ENCODE data around the gene AGBL1. TPM values are rescaled to one million over a fixed set of nuclear protein-coding genes. Genes with fewer than 3 reads are reported as not detected.

The AGBL1 gene
- total RNA-seq, 2 donors from 2014 or later, result not detected

DNA sequence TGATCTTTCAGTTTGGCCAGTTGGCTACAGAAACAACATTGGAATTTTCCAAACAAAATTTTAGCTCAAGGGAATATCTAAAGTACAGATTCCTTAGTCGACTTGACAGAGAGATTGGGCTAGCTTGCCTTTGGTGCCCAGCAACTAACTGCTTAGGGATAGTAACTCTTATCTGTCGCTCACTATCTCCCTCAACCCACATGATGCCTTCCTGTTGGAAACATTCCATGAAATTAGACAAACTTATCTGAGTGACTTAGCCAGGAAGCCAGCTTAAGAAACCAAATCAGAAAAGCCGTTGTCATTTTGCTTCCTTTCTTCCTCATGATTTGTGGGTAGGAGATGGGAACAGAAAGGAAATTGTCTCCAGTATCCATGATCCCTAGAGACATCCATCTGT is 791.2 kb downstream of the AGBL1 start:
- WGBS, 2 donors, result 43 to 56% methylated on average over 3 of the region's 3 CpGs
- no peaks in the 10 kb centered on the region for H3K36me3 ChIP-seq (replicated peaks in 1 of 2; ENCODE audit: insufficient read depth in 1 of 2, low read depth in 2 of 2)
- ATAC-seq (no peak), DNase-seq (no peak)
- H3K27ac ChIP-seq, result no peak overlapping the region
- TF ChIP-seq POLR2A (IDR thresholded peaks at IDR 0.05), result no peak
- TF ChIP-seq, protein P1, sequence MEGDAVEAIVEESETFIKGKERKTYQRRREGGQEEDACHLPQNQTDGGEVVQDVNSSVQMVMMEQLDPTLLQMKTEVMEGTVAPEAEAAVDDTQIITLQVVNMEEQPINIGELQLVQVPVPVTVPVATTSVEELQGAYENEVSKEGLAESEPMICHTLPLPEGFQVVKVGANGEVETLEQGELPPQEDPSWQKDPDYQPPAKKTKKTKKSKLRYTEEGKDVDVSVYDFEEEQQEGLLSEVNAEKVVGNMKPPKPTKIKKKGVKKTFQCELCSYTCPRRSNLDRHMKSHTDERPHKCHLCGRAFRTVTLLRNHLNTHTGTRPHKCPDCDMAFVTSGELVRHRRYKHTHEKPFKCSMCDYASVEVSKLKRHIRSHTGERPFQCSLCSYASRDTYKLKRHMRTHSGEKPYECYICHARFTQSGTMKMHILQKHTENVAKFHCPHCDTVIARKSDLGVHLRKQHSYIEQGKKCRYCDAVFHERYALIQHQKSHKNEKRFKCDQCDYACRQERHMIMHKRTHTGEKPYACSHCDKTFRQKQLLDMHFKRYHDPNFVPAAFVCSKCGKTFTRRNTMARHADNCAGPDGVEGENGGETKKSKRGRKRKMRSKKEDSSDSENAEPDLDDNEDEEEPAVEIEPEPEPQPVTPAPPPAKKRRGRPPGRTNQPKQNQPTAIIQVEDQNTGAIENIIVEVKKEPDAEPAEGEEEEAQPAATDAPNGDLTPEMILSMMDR (IDR thresholded peaks at IDR 0.05), result no peak
- no peak overlapping the region for H3K4me3 ChIP-seq
- H3K9me3 ChIP-seq, result no peaks in the 10 kb centered on the region
- no peaks in the 10 kb centered on the region for H3K27me3 ChIP-seq
- intact Hi-C loops (cut with DNase I), result no loop called here
- H3K4me1 ChIP-seq, result no peaks in the 10 kb centered on the region

DNA sequence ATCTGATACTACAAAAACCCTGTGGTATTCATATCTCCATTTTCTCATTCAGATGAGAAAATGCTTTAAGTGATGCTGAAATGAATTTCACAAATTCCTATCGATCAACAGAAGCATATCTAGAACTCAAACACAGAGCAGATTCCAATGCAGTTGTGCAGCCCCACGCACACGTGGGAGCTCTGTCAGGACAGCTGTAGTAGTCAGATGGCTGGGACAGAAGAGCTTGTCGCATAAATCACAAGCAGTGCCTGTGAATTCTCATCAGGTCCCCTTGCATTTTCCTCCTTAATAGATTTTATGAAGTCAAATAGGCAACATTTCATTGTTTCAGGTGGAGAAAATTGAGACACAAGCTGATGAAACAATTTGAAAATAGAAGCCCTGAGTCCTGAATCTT is 792.3 kb downstream of the AGBL1 start:
- Histone ChIP-seq H3K4me3 (no peak overlapping the region), H3K36me3 (replicated peaks in 1 of 2; ENCODE audit: insufficient read depth in 1 of 2, low read depth in 2 of 2) (no peaks in the 10 kb centered on the region), H3K9me3 (no peaks in the 10 kb centered on the region), H3K27ac (no peak overlapping the region), H3K4me1 (no peaks in the 10 kb centered on the region), H3K27me3 (no peaks in the 10 kb centered on the region)
- ATAC-seq (no peak), DNase-seq (no peak)
- 50 to 69% methylated on average over 4 of the region's 4 CpGs for WGBS, 2 donors
- TF ChIP-seq, protein P1 (IDR thresholded peaks at IDR 0.05), result no peak
- no peak for TF ChIP-seq POLR2A (IDR thresholded peaks at IDR 0.05)
- intact Hi-C loops (cut with DNase I), result no loop called here

DNA sequence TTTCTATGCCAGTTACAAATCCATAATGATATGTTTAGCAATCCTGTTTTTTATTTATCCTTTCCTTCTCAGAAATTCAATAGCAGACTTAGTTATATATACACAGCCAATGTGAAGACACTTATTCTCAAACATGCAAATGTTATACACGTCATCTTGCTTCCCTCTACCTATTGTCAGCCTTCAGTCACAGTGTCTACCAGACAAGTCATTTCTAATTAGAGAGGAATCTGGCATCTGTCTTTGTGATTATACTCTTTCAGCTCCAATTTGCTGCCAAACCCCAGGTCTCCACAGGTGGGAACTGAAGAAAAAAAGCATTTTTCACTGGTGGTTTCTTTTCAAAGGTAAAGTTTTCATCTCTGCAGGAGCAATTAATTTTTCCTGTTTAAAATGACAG is 793.1 kb downstream of the AGBL1 start:
- Histone ChIP-seq H3K36me3 (replicated peaks in 1 of 2; ENCODE audit: insufficient read depth in 1 of 2, low read depth in 2 of 2) (no peaks in the 10 kb centered on the region), H3K4me3 (no peak overlapping the region), H3K9me3 (no peaks in the 10 kb centered on the region), H3K27ac (no peak overlapping the region), H3K4me1 (no peaks in the 10 kb centered on the region), H3K27me3 (no peaks in the 10 kb centered on the region)
- no peak for DNase-seq
- no peak for ATAC-seq
- WGBS, 2 donors, result 68 to 69% methylated on average over 1 of the region's 1 CpG
- intact Hi-C loops (cut with DNase I), result no loop called here
- no peak for TF ChIP-seq POLR2A (IDR thresholded peaks at IDR 0.05)
- TF ChIP-seq, protein P1 (IDR thresholded peaks at IDR 0.05), result no peak

DNA sequence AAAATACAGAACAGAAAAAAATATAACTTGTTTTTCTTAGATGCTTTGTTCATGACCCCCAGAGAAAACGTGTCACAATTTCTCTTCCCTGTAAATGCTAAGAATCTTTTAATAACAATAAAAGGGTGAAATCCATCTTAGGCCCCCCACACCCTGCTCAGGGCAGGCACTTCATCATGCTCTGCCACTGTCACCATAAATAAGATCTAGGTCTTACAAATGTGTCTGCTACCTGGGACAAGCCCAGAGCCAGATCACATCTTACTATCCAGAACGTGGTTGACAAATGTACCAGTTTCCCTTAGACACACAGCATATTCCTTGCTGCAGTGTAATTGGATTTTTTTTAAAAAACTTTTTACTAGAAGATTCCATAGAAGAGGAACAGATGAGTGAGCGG is 795.4 kb downstream of the AGBL1 start:
- intact Hi-C loops (cut with DNase I), result no loop called here
- Histone ChIP-seq H3K27ac (no peak overlapping the region), H3K4me1 (no peaks in the 10 kb centered on the region), H3K27me3 (no peaks in the 10 kb centered on the region), H3K4me3 (no peak overlapping the region), H3K36me3 (replicated peaks in 1 of 2; ENCODE audit: insufficient read depth in 1 of 2, low read depth in 2 of 2) (no peaks in the 10 kb centered on the region), H3K9me3 (no peaks in the 10 kb centered on the region)
- WGBS, 2 donors, result 46 to 60% methylated on average over 3 of the region's 3 CpGs
- ATAC-seq (no peak), DNase-seq (no peak)
- TF ChIP-seq, protein P1 (IDR thresholded peaks at IDR 0.05), result no peak
- no peak for TF ChIP-seq POLR2A (IDR thresholded peaks at IDR 0.05)

DNA sequence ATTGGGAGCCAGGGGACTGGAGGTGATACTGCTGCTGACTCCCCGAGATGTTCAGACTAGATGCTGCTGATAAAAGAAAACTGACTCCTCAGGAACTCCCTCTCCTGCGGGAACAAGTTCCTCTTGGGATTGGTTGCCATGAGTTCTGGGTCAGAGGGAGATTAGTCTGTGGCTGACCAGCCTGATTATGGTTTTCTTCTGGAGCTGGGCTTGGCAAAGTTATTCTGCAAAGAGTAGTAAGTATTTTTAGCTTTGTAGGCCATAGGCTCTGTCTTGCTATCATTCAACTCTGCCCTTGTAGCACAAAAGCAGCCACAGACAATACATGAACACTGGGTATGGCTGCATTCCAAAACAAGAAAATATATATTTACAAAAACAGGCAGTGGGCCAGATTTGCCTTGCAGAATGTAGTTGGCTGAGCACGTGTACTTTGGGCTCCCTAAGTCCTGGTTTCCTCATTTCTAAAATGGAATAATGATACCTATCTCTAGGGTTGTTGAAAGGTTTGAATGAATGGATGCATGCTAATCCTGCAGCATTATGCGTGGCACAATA is 796.8 kb downstream of the AGBL1 start:
- no peak for ATAC-seq
- TF ChIP-seq, protein P1 (IDR thresholded peaks at IDR 0.05), result no peak
- TF ChIP-seq POLR2A (IDR thresholded peaks at IDR 0.05), result no peak
- DNase-seq, result no peak
- Histone ChIP-seq H3K4me1 (no peaks in the 10 kb centered on the region), H3K36me3 (replicated peaks in 1 of 2; ENCODE audit: insufficient read depth in 1 of 2, low read depth in 2 of 2) (no peaks in the 10 kb centered on the region), H3K4me3 (no peak overlapping the region), H3K27ac (no peak overlapping the region), H3K9me3 (no peaks in the 10 kb centered on the region), H3K27me3 (no peaks in the 10 kb centered on the region)
- WGBS, 2 donors, result 43 to 64% methylated on average over 4 of the region's 4 CpGs
- intact Hi-C loops (cut with DNase I), result no loop called here
